IMR-90 (cell line): ENCODE measurements around the gene RGR. TPM values are rescaled to one million over a fixed set of nuclear protein-coding genes. Genes with fewer than 3 reads are reported as not detected.

Experiments
- ATAC-seq: fragments of 200-7000 bp; cut with Tn5 transposase; 2 replicates; pipeline ENCODE4 v1.9.1; 2020; ENCODE audit warnings: low read depth, mild to moderate bottlenecking, moderate library complexity
- BruUV-seq: library from RNA; stranded (reverse); fragments of 400-500 nt; replicated peaks from 2 replicates; lab custom pipeline; 2021; lab: Mats Ljungman, UMichigan
- CTCF ChIA-PET: fragments of 300-600 bp; formaldehyde crosslinking; extraction: SDS; loops from one replicate; lab custom pipeline; 2021; ENCODE audit warnings: antibody characterized with exemption; lab: Yijun Ruan, JAX
- POLR2A ChIA-PET: fragments of 300-600 bp; sonication (Branson Sonifier 250); formaldehyde crosslinking; loops from one replicate; lab custom pipeline; 2022; ENCODE audit warnings: antibody characterized with exemption; ENCODE audit not compliant: unreplicated experiment; lab: Charles Lee
- DNase-seq: peaks from one replicate; pipeline ENCODE4 v3.0.0; 2013
- H2AFZ ChIP-seq: replicated peaks from 2 replicates; pipeline ENCODE3; 2013; ENCODE audit warnings: low read length, mild to moderate bottlenecking; ENCODE audit not compliant: poor library complexity
- H2AK5ac ChIP-seq: 2 replicates; pipeline ENCODE4 v1.6.1; 2013; ENCODE audit warnings: low read depth, low read length, inconsistent platforms
- H2AK9ac ChIP-seq: replicated peaks from 2 replicates; pipeline ENCODE3; 2013; ENCODE audit warnings: mild to moderate bottlenecking, low read depth, low read length, moderate library complexity; ENCODE audit not compliant: poor library complexity
- H2BK120ac ChIP-seq: 2 replicates; pipeline ENCODE4 v1.6.1; 2013; ENCODE audit warnings: low read depth, low read length, inconsistent platforms
- H2BK15ac ChIP-seq: 3 replicates; pipeline ENCODE4 v1.6.1; 2013; ENCODE audit warnings: low read depth, low read length, inconsistent platforms
- H2BK20ac ChIP-seq: 2 replicates; pipeline ENCODE4 v1.6.1; 2013; ENCODE audit warnings: low read depth, mild to moderate bottlenecking, inconsistent platforms, low read length, moderate library complexity
- H2BK5ac ChIP-seq: 2 replicates; pipeline ENCODE4 v1.6.1; 2013; ENCODE audit warnings: mild to moderate bottlenecking, low read depth, low read length, inconsistent platforms; ENCODE audit not compliant: poor library complexity, severe bottlenecking
- H3K14ac ChIP-seq: replicated peaks from 2 replicates; pipeline ENCODE4 v1.6.1; 2013; ENCODE audit warnings: low read depth, low read length, inconsistent platforms
- H3K18ac ChIP-seq: 2 replicates; pipeline ENCODE4 v1.6.1; 2013; ENCODE audit warnings: low read depth, low read length, control low read depth
- H3K23ac ChIP-seq: 2 replicates; pipeline ENCODE4 v1.6.1; 2013; ENCODE audit warnings: low read depth, low read length, inconsistent platforms
- H3K27ac ChIP-seq: 2 replicates; pipeline ENCODE4 v1.5.1; 2013; ENCODE audit warnings: mild to moderate bottlenecking, control low read depth, low read length; ENCODE audit not compliant: insufficient read depth
- H3K27me3 ChIP-seq: 2 replicates; pipeline ENCODE4 v1.6.1; 2013; ENCODE audit warnings: low read length; ENCODE audit not compliant: control insufficient read depth, insufficient read depth
- H3K36me3 ChIP-seq: 2 replicates; pipeline ENCODE4 v1.6.1; 2013; ENCODE audit warnings: low read length, mixed read lengths; ENCODE audit not compliant: control insufficient read depth, insufficient read depth
- H3K4ac ChIP-seq: 2 replicates; pipeline ENCODE4 v1.6.1; 2013; ENCODE audit warnings: low read depth, low read length, inconsistent platforms
- H3K4me1 ChIP-seq: 2 replicates; pipeline ENCODE4 v1.6.1; 2013; ENCODE audit warnings: low read length, mixed read lengths; ENCODE audit not compliant: control insufficient read depth, insufficient read depth
- H3K4me2 ChIP-seq: 2 replicates; pipeline ENCODE4 v1.6.1; 2013; ENCODE audit warnings: low read depth, mild to moderate bottlenecking, control low read depth, low read length, moderate library complexity
- H3K4me3 ChIP-seq: 2 replicates; pipeline ENCODE4 v1.5.1; 2013; ENCODE audit warnings: low read depth, mild to moderate bottlenecking, control low read depth, low read length, moderate library complexity; ENCODE audit not compliant: insufficient read depth
- H3K56ac ChIP-seq: 2 replicates; pipeline ENCODE4 v1.6.1; 2013; ENCODE audit warnings: low read length, inconsistent platforms; ENCODE audit not compliant: insufficient read depth; ENCODE audit errors: extremely low read depth
- H3K79me1 ChIP-seq, 2 experiments: 2 replicates each; pipeline ENCODE4 v1.6.1; 2013; ENCODE audit warnings: low read length in 2 of 2, inconsistent platforms in 1 of 2, low read depth in 1 of 2
- H3K9ac ChIP-seq: 2 replicates; pipeline ENCODE4 v1.6.1; 2013; ENCODE audit warnings: low read depth, low read length, control low read depth
- H3K9me1 ChIP-seq: 2 replicates; pipeline ENCODE4 v1.6.1; 2013; ENCODE audit warnings: low read length, inconsistent platforms; ENCODE audit not compliant: insufficient read depth
- H3K9me3 ChIP-seq: 2 replicates; pipeline ENCODE4 v1.6.1; 2013; ENCODE audit warnings: low read length; ENCODE audit not compliant: control insufficient read depth, insufficient read depth
- H4K20me1 ChIP-seq: 2 replicates; pipeline ENCODE4 v1.6.1; 2013; ENCODE audit warnings: low read length, inconsistent platforms; ENCODE audit not compliant: insufficient read depth
- H4K5ac ChIP-seq: 2 replicates; pipeline ENCODE4 v1.6.1; 2013; ENCODE audit warnings: mild to moderate bottlenecking, low read depth, low read length, control low read depth
- H4K8ac ChIP-seq, 2 experiments: 2 replicates each; pipeline ENCODE4 v1.6.1; 2013; ENCODE audit warnings: low read depth in 2 of 2, low read length in 2 of 2, control low read depth in 1 of 2, inconsistent platforms in 1 of 2
- H4K91ac ChIP-seq: 2 replicates; pipeline ENCODE4 v1.6.1; 2013; ENCODE audit warnings: low read depth, low read length, inconsistent platforms; ENCODE audit not compliant: insufficient read depth
- CTCF ChIP-seq: conservative IDR thresholded peaks from 2 replicates; pipeline ENCODE4 v1.5.1; 2012; ENCODE audit warnings: mild to moderate bottlenecking, low read depth, low read length, improper control_type of control experiment
- ELK1 ChIP-seq: fragments of 150-350 bp; IDR thresholded peaks from 2 replicates; pipeline ENCODE4 v1.6.1; 2016; ENCODE audit warnings: low read depth, mild to moderate bottlenecking, low read length, moderate library complexity, borderline replicate concordance
- WGBS, 2 experiments: methylation state at CpG; one replicate each; pipeline versions ENCODE4 v1.1.5 to v1.1.7; 2013; ENCODE audit warnings: missing lambda C conversion rate in 2 of 2; ENCODE audit not compliant: insufficient read length in 1 of 2; ENCODE audit errors: extremely low coverage in 2 of 2; 5-methylcytosine and 5-hydroxymethylcytosine counted together
- dilution Hi-C: fragments of 300-500 bp; cut with HindIII; formaldehyde crosslinking; loops from one replicate; pipeline ENCODE4 v1.14.3; 2018; ENCODE audit warnings: low sequenced_read_pairs; ENCODE audit not compliant: unreplicated experiment
- in situ Hi-C: fragments of 300-500 bp; cut with MboI; formaldehyde crosslinking; loops from 3 replicates; pipeline ENCODE4 v1.14.3; 2019; ENCODE audit warnings: low sequenced_read_pairs, inconsistent platforms, mixed read lengths
- intact Hi-C: fragments of 100-400 bp; cut with micrococcal nuclease; formaldehyde crosslinking; loops from 2 replicates; pipeline ENCODE4 v1.10.0; 2022
- polyA plus RNA-seq, 3 experiments: library from polyadenylated mRNA; depleted of rRNA; stranded (reverse); fragments of >200 nt; gene quantifications; 2 replicates each; pipeline ENCODE4 v1.2.3, GENCODE V29; 2012; ENCODE audit warnings: low replicate concordance in 1 of 3
- total RNA-seq: library from RNA; depleted of rRNA; stranded (reverse); fragments of >200 nt; gene quantifications from 2 replicates; pipeline ENCODE4 v1.2.3, GENCODE V29; 2012

Gene RGR
- total and polyA plus RNA-seq, 2 of the 4 experiments (the other 2 are of a cell fraction) = not detected

GRCh38 chr10:84204122-84204521 lies 40.7 kb upstream of the RGR start:
- no peaks in the 10 kb centered on the region for H3K9me3 ChIP-seq
- no peak overlapping the region for H3K56ac ChIP-seq
- in situ Hi-C loops = no loop called here
- H2BK120ac ChIP-seq = no peak overlapping the region
- intact Hi-C loops = no loop called here
- H2AFZ ChIP-seq = no peak overlapping the region
- ATAC-seq = 0 out of 2 replicates have a peak, but pooled peaks have one; percentile 36
- H3K18ac ChIP-seq = no peak overlapping the region
- H4K20me1 ChIP-seq = no peaks in the 10 kb centered on the region
- no peak overlapping the region for H2BK15ac ChIP-seq
- no CpG with 5 or more reads among the region's 4 CpGs for WGBS, 2 experiments
- no peak overlapping the region for H2BK5ac ChIP-seq
- H4K91ac ChIP-seq = no peak overlapping the region
- ChIA-PET CTCF (no interaction called here), POLR2A (no interaction called here)
- H2AK9ac ChIP-seq = no peak overlapping the region
- no peaks in the 10 kb centered on the region for H3K79me1 ChIP-seq
- H2AK5ac ChIP-seq = no peak overlapping the region
- no peak overlapping the region for H3K4me2 ChIP-seq
- no peak overlapping the region for H3K4ac ChIP-seq
- TF ChIP-seq CTCF (peak; percentile 11; the same call in 1 of the 2 replicates), ELK1 (no peak)
- no peak overlapping the region for H4K8ac ChIP-seq
- no peak overlapping the region for H3K9ac ChIP-seq
- H3K9me1 ChIP-seq = no peaks in the 10 kb centered on the region
- H3K14ac ChIP-seq = no peak overlapping the region
- no peak overlapping the region for H3K23ac ChIP-seq
- H4K5ac ChIP-seq = no peak overlapping the region
- H3K27ac ChIP-seq = no peak overlapping the region
- BruUV-seq = no TSS peak
- DNase-seq = no peak
- no peak overlapping the region for H2BK20ac ChIP-seq
- peaks cover 5% of the 10 kb centered on the region for H3K27me3 ChIP-seq
- dilution Hi-C loops = no loop called here
- H3K4me1 ChIP-seq = no peaks in the 10 kb centered on the region
- H3K36me3 ChIP-seq = no peaks in the 10 kb centered on the region
- no peak overlapping the region for H3K4me3 ChIP-seq
